Immature natural killer cell (primary cell): ENCODE data around the gene DNASE2. TPM values are rescaled to one million over a fixed set of nuclear protein-coding genes. Genes with fewer than 3 reads are reported as not detected.

Experiments
- DNase-seq, 3 donors: peaks; one replicate each; pipeline ENCODE4 v3.0.0; 2022; ENCODE audit warnings: mixed read lengths in 1 of 3
- H3K27ac Mint-ChIP-seq, 6 donors: one replicate each; pipeline ENCODE4 v1.8.0; 2020; ENCODE audit warnings: mixed read lengths in 6 of 6, mild to moderate bottlenecking in 5 of 6, inconsistent platforms in 4 of 6, moderate library complexity in 3 of 6
- H3K27me3 Mint-ChIP-seq, 3 donors: one replicate each; pipeline ENCODE4 v1.8.0; 2020 to 2021; ENCODE audit warnings: low read depth in 3 of 3, mild to moderate bottlenecking in 3 of 3, mixed read lengths in 3 of 3, moderate library complexity in 3 of 3, inconsistent platforms in 1 of 3
- H3K36me3 Mint-ChIP-seq, 3 donors: one replicate each; pipeline ENCODE4 v1.8.0; 2020; ENCODE audit warnings: mixed read lengths in 3 of 3, inconsistent platforms in 2 of 3, mild to moderate bottlenecking in 2 of 3
- H3K4me1 Mint-ChIP-seq, 2 donors: one replicate each; pipeline ENCODE4 v1.8.0; 2020; ENCODE audit warnings: inconsistent platforms in 2 of 2, mild to moderate bottlenecking in 2 of 2, mixed read lengths in 2 of 2, moderate library complexity in 1 of 2
- H3K4me3 Mint-ChIP-seq, 5 donors: one replicate each; pipeline ENCODE4 v1.8.0; 2020; ENCODE audit warnings: mild to moderate bottlenecking in 5 of 5, mixed read lengths in 5 of 5, inconsistent platforms in 3 of 5, moderate library complexity in 3 of 5
- H3K9me3 Mint-ChIP-seq, 6 donors: one replicate each; pipeline ENCODE4 v1.8.0; 2020; ENCODE audit warnings: mild to moderate bottlenecking in 6 of 6, mixed read lengths in 6 of 6, inconsistent platforms in 4 of 6, moderate library complexity in 3 of 6
- polyA plus RNA-seq, 3 donors: library from polyadenylated mRNA; unstranded; fragments of 300-500 nt; fragmentation: Illumina TruSeq; gene quantifications; one replicate each; pipeline ENCODE4 v1.2.3, GENCODE V29; 2021

Gene DNASE2
- polyA plus RNA-seq, 3 donors from 2014 or later, result 72.6 to 108 (median 83.5) TPM

DNA sequence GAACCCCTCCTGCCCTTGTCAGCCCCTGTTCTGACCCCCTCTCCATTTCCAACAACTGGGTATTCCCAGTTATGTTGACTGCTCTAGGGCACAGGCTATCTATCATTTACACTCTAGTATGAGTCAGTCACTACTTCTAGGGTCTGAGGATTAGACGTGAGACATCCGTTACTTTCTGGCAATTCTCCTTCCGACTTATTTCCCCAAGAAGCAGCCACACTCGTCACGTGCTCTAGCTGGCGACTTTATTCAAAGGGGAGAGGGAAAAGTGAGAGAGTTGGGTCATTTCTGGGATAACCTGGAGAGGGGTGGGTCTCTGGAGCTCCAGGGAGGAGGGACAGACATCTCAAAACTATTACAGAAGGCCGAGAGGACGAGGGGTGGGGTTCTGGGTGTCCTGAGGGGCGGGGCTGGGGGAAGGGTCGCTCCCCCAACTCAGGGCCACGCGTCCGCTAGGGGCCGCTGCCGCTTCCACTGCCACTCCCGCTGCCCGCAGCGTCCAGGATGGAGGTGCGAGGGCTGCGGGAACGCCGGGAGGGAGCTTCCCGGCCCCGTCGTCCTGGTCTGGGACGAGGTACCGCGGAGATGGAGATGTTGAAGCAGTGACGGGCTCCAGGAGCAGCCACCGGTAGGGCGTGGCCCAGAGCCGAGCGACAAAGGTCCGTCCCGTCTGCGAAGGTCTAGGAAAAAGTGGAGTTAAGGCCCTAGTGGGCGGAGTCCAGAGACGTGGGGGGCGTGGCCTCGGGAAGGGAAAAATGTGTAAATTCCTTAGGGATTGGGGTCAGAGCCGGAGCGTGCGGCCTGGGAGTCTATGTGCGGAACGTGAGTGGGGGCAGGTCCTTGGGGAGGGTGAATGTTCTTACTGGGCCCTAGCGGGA lies 55.8 kb downstream of the DNASE2 start:
- peaks cover 18 to 28% (median 18%) of the 10 kb centered on the region in 3 donors for H3K27me3 Mint-ChIP-seq
- H3K27ac Mint-ChIP-seq, result no peak overlapping the region
- no peaks in the 10 kb centered on the region for H3K9me3 Mint-ChIP-seq
- H3K4me3 Mint-ChIP-seq, result no peak overlapping the region
- H3K4me1 Mint-ChIP-seq, result peaks cover 4 to 7% of the 10 kb centered on the region in 2 donors
- DNase-seq, result no peak
- no peaks in the 10 kb centered on the region for H3K36me3 Mint-ChIP-seq

Other genes starting within 250 kb of the DNASE2 start
- gene MAN2B1, start 214.7 kb downstream of the DNASE2 start, polyA plus RNA-seq, result 10 to 100 TPM; 25.3 to 44.4 (median 27.2) TPM
- 10 to 100 TPM; 19.9 to 30.1 (median 23.2) TPM for gene WDR83, start 214.6 kb downstream of the DNASE2 start, polyA plus RNA-seq
- 10 to 100 TPM; 70.8 to 76.0 (median 74.4) TPM for gene DHPS, start 199.6 kb downstream of the DNASE2 start, polyA plus RNA-seq
- gene GNG14, start 193.5 kb downstream of the DNASE2 start, polyA plus RNA-seq, result not detected
- 1 to 10 TPM; 6.4 to 8.2 (median 8.0) TPM for gene FBXW9, start 184.8 kb downstream of the DNASE2 start, polyA plus RNA-seq
- 1 to 10 TPM in 1 of 3 donors, under 1 TPM in 2; 0.46 to 4.0 (median 0.98) TPM for gene TNPO2, start 157.5 kb downstream of the DNASE2 start, polyA plus RNA-seq
- gene TRIR, start 146.8 kb downstream of the DNASE2 start, polyA plus RNA-seq, result 100 to 1,000 TPM; 183 to 301 (median 283) TPM
- 100 to 1,000 TPM in 2 of 3 donors, 10 to 100 TPM in 1; 93.5 to 182 (median 124) TPM for gene GET3, start 144.0 kb downstream of the DNASE2 start, polyA plus RNA-seq
- gene BEST2, start 129.7 kb downstream of the DNASE2 start, polyA plus RNA-seq, result not detected
- 1 to 10 TPM in 2 of 3 donors, not detected in 1; 2.1 to 2.5 TPM for gene HOOK2, start 105.9 kb downstream of the DNASE2 start, polyA plus RNA-seq
- 100 to 1,000 TPM; 620 to 796 (median 697) TPM for gene JUNB, start 90.0 kb downstream of the DNASE2 start, polyA plus RNA-seq
- 100 to 1,000 TPM; 157 to 165 (median 159) TPM for gene PRDX2, start 79.6 kb downstream of the DNASE2 start, polyA plus RNA-seq
- 10 to 100 TPM in 1 of 3 donors, 1 to 10 TPM in 2; 3.0 to 11.0 (median 4.5) TPM for gene THSD8, start 79.4 kb downstream of the DNASE2 start, polyA plus RNA-seq
- 10 to 100 TPM; 27.7 to 45.4 (median 37.5) TPM for gene RNASEH2A, start 74.9 kb downstream of the DNASE2 start, polyA plus RNA-seq
- gene RTBDN, start 46.9 kb downstream of the DNASE2 start, polyA plus RNA-seq, result not detected
- under 1 TPM in 2 of 3 donors, not detected in 1; 0.28 TPM for gene MAST1, start 42.9 kb downstream of the DNASE2 start, polyA plus RNA-seq
- gene KLF1, start 5.8 kb upstream of the DNASE2 start, polyA plus RNA-seq, result 1 to 10 TPM in 1 of 3 donors, under 1 TPM in 2; 0.15 to 1.8 (median 0.20) TPM
- gene GCDH, start 9.7 kb upstream of the DNASE2 start, polyA plus RNA-seq, result 10 to 100 TPM; 17.0 to 21.6 (median 18.4) TPM
- under 1 TPM in 1 of 3 donors, not detected in 2; 0.20 TPM for gene SYCE2, start 37.8 kb upstream of the DNASE2 start, polyA plus RNA-seq
- 10 to 100 TPM; 57.2 to 82.0 (median 71.1) TPM for gene FARSA, start 52.3 kb upstream of the DNASE2 start, polyA plus RNA-seq
- 100 to 1,000 TPM; 125 to 301 (median 238) TPM for gene CALR, start 57.2 kb upstream of the DNASE2 start, polyA plus RNA-seq
- gene RAD23A, start 64.4 kb upstream of the DNASE2 start, polyA plus RNA-seq, result 100 to 1,000 TPM in 1 of 3 donors, 10 to 100 TPM in 2; 68.9 to 121 (median 69.4) TPM
- 10 to 100 TPM; 37.4 to 69.1 (median 56.8) TPM for gene GADD45GIP1, start 75.8 kb upstream of the DNASE2 start, polyA plus RNA-seq
- gene DAND5, start 88.1 kb upstream of the DNASE2 start, polyA plus RNA-seq, result not detected
- under 1 TPM in 1 of 3 donors, not detected in 2; 0.49 TPM for gene NFIX, start 114.0 kb upstream of the DNASE2 start, polyA plus RNA-seq
- gene LYL1, start 221.4 kb upstream of the DNASE2 start, polyA plus RNA-seq, result 1 to 10 TPM; 1.1 to 2.2 (median 2.1) TPM
- 10 to 100 TPM; 13.2 to 16.5 (median 16.3) TPM for gene TRMT1, start 235.3 kb upstream of the DNASE2 start, polyA plus RNA-seq
- 1 to 10 TPM in 2 of 3 donors, not detected in 1; 1.2 to 2.8 TPM for gene NACC1, start 236.8 kb upstream of the DNASE2 start, polyA plus RNA-seq